Activated B cell treated with CpG ODN at 0.5 μM for 24 hours (primary cell): ENCODE measurements around the gene XRN2. TPM values are rescaled to one million over a fixed set of nuclear protein-coding genes. Genes with fewer than 3 reads are reported as not detected.

Source experiments
- ATAC-seq: fragments of 200-7000 bp; cut with Tn5 transposase; one replicate; pipeline ENCODE4 v1.10.0; 2021; ENCODE audit warnings: low read depth, mild to moderate bottlenecking, moderate library complexity
- CTCF ChIA-PET: fragments of 350-600 bp; sonication (Branson Sonifier 250); formaldehyde crosslinking; loops from one replicate; lab custom pipeline; 2021; ENCODE audit warnings: antibody characterized with exemption; lab: Charles Lee
- POLR2A ChIA-PET: fragments of 350-600 bp; sonication (Branson Sonifier 250); formaldehyde crosslinking; loops from one replicate; lab custom pipeline; 2021; ENCODE audit warnings: antibody characterized with exemption; lab: Charles Lee
- DNase-seq: peaks from one replicate; pipeline ENCODE4 v3.0.0; 2022
- H3K27ac Mint-ChIP-seq: one replicate; pipeline ENCODE4 v1.8.0; 2020; ENCODE audit warnings: mixed read lengths
- H3K27me3 Mint-ChIP-seq: one replicate; pipeline ENCODE4 v1.8.0; 2021; ENCODE audit warnings: mixed read lengths
- H3K36me3 Mint-ChIP-seq: one replicate; pipeline ENCODE4 v1.8.0; 2021; ENCODE audit warnings: low read depth, mixed read lengths
- H3K4me1 Mint-ChIP-seq: one replicate; pipeline ENCODE4 v1.8.0; 2021; ENCODE audit warnings: mixed read lengths
- H3K4me3 Mint-ChIP-seq: one replicate; pipeline ENCODE4 v1.8.0; 2020; ENCODE audit warnings: mild to moderate bottlenecking, mixed read lengths
- H3K9me3 Mint-ChIP-seq: one replicate; pipeline ENCODE4 v1.8.0; 2020; ENCODE audit warnings: mixed read lengths
- intact Hi-C: fragments of 100-400 bp; cut with micrococcal nuclease; formaldehyde crosslinking; loops from one replicate; pipeline ENCODE4 v1.15.1; 2024
- total RNA-seq: library from RNA; stranded (reverse); gene quantifications from 2 replicates; pipeline ENCODE4 v1.2.3, GENCODE V29; 2022
- TF ChIP-seq, protein P1 (sequence below): fragments of 200-600 bp; IDR thresholded peaks from one replicate; pipeline ENCODE4 v1.8.0; 2022; ENCODE audit warnings: antibody characterized with exemption, mild to moderate bottlenecking

The XRN2 gene
- total RNA-seq, 1 donor from 2014 or later, result 61.0 TPM

DNA sequence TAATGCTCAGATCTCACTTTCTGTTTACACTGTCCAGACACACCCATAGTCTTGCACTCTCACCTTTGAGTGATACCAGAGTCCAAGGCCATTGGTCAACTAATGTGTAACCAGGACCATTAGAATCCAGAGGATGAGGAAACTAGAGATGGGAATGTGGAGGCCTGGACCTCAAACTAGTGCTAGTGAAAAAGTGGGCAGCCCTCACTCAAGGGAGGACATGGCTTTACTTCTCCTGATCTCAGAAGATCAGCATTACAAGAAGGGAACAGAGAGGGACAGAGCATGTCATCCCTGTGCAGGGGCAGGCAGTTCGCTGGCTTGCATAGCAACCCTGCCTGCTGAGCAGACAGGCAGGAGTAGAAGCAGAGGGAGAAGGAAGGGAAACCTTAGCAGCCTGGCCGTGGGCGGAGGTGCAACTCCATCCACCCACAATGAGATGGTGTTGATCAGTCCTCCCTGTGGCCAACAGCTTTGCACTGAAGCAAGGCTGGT lies 22.6 kb upstream of the XRN2 start:
- ChIA-PET CTCF (no interaction called here), POLR2A (no interaction called here)
- H3K36me3 Mint-ChIP-seq, result no peaks in the 10 kb centered on the region
- intact Hi-C loops, result no loop called here
- H3K27me3 Mint-ChIP-seq, result peaks cover 12% of the 10 kb centered on the region
- H3K27ac Mint-ChIP-seq, result no peak overlapping the region
- peaks cover 4% of the 10 kb centered on the region for H3K9me3 Mint-ChIP-seq
- ATAC-seq, result no peak
- no peak overlapping the region for H3K4me3 Mint-ChIP-seq
- no peak for DNase-seq
- TF ChIP-seq, protein P1, sequence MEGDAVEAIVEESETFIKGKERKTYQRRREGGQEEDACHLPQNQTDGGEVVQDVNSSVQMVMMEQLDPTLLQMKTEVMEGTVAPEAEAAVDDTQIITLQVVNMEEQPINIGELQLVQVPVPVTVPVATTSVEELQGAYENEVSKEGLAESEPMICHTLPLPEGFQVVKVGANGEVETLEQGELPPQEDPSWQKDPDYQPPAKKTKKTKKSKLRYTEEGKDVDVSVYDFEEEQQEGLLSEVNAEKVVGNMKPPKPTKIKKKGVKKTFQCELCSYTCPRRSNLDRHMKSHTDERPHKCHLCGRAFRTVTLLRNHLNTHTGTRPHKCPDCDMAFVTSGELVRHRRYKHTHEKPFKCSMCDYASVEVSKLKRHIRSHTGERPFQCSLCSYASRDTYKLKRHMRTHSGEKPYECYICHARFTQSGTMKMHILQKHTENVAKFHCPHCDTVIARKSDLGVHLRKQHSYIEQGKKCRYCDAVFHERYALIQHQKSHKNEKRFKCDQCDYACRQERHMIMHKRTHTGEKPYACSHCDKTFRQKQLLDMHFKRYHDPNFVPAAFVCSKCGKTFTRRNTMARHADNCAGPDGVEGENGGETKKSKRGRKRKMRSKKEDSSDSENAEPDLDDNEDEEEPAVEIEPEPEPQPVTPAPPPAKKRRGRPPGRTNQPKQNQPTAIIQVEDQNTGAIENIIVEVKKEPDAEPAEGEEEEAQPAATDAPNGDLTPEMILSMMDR, result no peak
- H3K4me1 Mint-ChIP-seq, result no peaks in the 10 kb centered on the region

DNA sequence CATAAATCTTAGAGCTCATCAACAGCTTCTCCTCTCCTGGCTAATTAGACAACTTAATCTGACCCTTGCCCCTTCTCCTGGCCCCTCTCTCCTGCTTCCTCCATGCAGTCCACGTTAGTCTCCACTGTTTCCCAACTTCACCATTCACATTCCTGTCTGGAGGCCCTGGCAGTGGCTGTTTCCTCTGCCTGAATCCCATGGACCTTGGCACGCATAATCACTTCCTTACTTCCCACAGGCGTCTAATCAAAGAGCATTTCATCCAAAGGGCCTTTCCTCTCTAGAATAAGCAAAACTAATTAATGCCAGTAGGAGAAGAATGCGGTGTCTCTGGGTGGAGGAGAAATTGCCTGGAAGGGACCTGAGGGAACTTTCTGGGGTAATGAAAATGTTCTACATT lies 16.4 kb upstream of the XRN2 start:
- ChIA-PET CTCF (no interaction called here), POLR2A (no interaction called here)
- peaks cover 9% of the 10 kb centered on the region for H3K9me3 Mint-ChIP-seq
- TF ChIP-seq, protein P1, result no peak
- H3K27me3 Mint-ChIP-seq, result peaks cover 41% of the 10 kb centered on the region
- no peak overlapping the region for H3K27ac Mint-ChIP-seq
- no peaks in the 10 kb centered on the region for H3K36me3 Mint-ChIP-seq
- intact Hi-C loops, result no loop called here
- DNase-seq (no peak), ATAC-seq (no peak)
- no peak overlapping the region for H3K4me3 Mint-ChIP-seq
- H3K4me1 Mint-ChIP-seq, result no peaks in the 10 kb centered on the region

DNA sequence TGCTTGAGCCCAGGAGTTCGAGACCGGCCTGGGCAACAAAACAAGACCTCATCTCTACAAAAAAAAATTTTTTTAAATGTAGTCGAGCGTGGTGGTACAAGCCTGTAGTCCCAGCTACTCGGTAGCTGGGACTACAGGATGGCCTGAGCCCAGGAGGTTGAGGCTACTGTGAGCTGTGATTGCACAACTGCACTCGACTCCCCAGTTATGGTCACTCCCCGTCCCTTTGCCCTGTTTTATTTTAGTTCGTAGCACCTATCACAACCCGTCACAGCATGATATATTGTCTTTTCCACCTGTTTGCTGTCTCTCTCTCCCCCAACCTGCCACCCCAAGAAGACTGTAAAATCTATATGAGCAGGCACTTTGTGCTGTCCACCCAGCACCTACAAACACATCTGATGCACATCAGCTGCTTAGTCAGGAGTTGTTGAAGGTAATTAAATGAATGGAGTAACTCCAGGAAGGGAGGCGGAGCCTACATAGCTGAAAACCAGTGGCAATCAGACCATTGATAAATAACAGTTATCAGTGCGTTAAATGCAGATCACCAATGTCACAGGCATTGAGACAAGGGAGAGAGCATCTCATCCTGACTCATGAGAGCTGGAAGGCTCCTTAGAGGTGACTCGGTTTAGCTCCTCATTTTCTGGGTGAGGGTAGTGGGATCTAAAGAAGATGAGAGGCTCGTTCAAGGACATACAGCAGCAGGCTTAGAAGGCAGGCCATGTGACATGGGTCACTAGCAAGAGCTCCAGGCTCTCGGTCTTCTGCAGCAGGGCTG lies 14.4 kb upstream of the XRN2 start:
- Mint-ChIP-seq H3K9me3 (peaks cover 6% of the 10 kb centered on the region), H3K4me3 (no peak overlapping the region), H3K36me3 (no peaks in the 10 kb centered on the region), H3K27me3 (peaks cover 39% of the 10 kb centered on the region), H3K27ac (no peak overlapping the region), H3K4me1 (no peaks in the 10 kb centered on the region)
- DNase-seq (no peak), ATAC-seq (no peak)
- TF ChIP-seq, protein P1, result no peak
- ChIA-PET POLR2A (no interaction called here), CTCF (no interaction called here)
- intact Hi-C loops, result no loop called here

DNA sequence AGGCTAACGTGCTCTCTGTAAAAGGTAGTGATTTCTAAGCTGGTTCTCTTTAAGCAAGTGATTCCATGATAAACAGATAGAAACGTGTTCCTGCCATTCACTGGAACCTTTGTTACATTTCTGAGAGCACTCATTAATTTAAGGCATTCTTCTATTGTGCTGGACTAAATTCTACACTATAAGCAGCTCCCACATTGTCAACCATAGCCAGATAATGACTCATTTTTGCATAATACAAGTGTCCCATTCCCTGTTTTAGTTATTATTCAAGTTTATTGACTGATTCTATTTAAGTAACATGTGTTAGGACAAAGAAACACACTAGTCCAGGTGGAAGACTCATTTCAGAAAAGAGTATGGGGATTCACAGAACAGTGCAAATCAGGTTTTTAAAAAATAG lies 13.5 kb upstream of the XRN2 start:
- H3K27me3 Mint-ChIP-seq, result peaks cover 37% of the 10 kb centered on the region
- CTCF ChIA-PET, result no interaction called here
- H3K27ac Mint-ChIP-seq, result no peak overlapping the region
- H3K4me3 Mint-ChIP-seq, result no peak overlapping the region
- DNase-seq, result no peak
- H3K9me3 Mint-ChIP-seq, result peaks cover 6% of the 10 kb centered on the region
- no peaks in the 10 kb centered on the region for H3K36me3 Mint-ChIP-seq
- intact Hi-C loops, result no loop called here
- POLR2A ChIA-PET, result no interaction called here
- ATAC-seq, result no peak
- TF ChIP-seq, protein P1, result no peak
- no peaks in the 10 kb centered on the region for H3K4me1 Mint-ChIP-seq

DNA sequence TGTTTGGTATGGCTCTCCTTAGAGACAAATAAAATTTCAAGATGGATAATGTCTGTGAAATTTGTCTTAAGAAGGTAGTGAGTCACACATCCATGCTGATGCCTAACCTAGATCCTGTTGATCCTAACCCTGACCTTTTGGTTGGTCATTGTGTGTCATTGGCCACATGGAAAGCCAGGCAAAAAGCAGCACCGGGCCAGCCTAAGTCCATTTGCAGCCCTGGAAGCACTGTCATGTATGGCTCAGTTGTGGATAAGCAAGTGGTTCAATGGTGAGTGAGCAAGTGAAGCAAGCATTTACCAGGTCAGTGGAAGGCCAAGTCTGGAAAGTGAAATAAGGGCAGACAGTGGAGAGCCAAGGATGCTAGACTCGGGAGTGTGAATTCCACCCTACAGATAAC lies 12.1 kb upstream of the XRN2 start:
- Mint-ChIP-seq H3K9me3 (peaks cover under 1% of the 10 kb centered on the region), H3K27me3 (peaks cover 29% of the 10 kb centered on the region), H3K4me1 (no peaks in the 10 kb centered on the region), H3K4me3 (no peak overlapping the region), H3K27ac (no peak overlapping the region), H3K36me3 (no peaks in the 10 kb centered on the region)
- ChIA-PET POLR2A (no interaction called here), CTCF (no interaction called here)
- intact Hi-C loops, result no loop called here
- TF ChIP-seq, protein P1, result no peak
- DNase-seq, result no peak
- ATAC-seq, result no peak
